Osteoblast (primary cell): ENCODE results near the gene IDH3A. TPM values are rescaled to one million over a fixed set of nuclear protein-coding genes. Genes with fewer than 3 reads are reported as not detected.
A peak's percentile ranks its signal among the peaks of the same experiment; 100 is the strongest.

Experiments used
- DNase-seq: peaks from one replicate; pipeline ENCODE4 v3.0.0; 2011; ENCODE audit warnings: low spot score, mixed read lengths; ENCODE audit not compliant: insufficient read length; ENCODE audit errors: missing footprints
- H2AFZ ChIP-seq: 2 replicates; pipeline ENCODE4 v1.6.0; 2011; ENCODE audit warnings: mild to moderate bottlenecking, low read length
- H3K27ac ChIP-seq: 2 replicates; pipeline ENCODE4 v1.5.1; 2011; ENCODE audit warnings: mild to moderate bottlenecking, low read depth, low read length, moderate library complexity
- H3K27me3 ChIP-seq: 2 replicates; pipeline ENCODE4 v1.6.0; 2012; ENCODE audit warnings: mild to moderate bottlenecking, control low read depth, inconsistent platforms, low read length, moderate library complexity; ENCODE audit not compliant: insufficient read depth
- H3K36me3 ChIP-seq: 2 replicates; pipeline ENCODE4 v1.5.1; 2011; ENCODE audit warnings: mild to moderate bottlenecking, low read length, control low read depth, moderate library complexity; ENCODE audit not compliant: insufficient read depth
- H3K4me1 ChIP-seq: 2 replicates; pipeline ENCODE4 v1.5.1; 2011; ENCODE audit warnings: mild to moderate bottlenecking, low read length, control low read depth, moderate library complexity; ENCODE audit not compliant: insufficient read depth
- H3K4me2 ChIP-seq: 2 replicates; pipeline ENCODE4 v1.6.0; 2011; ENCODE audit warnings: mild to moderate bottlenecking, low read length; ENCODE audit not compliant: insufficient read depth
- H3K4me3 ChIP-seq: fragments of 200-600 bp; sonication (generic); 3 replicates; pipeline ENCODE4 v1.5.1; 2012; ENCODE audit warnings: mild to moderate bottlenecking, low read length, inconsistent platforms; ENCODE audit not compliant: insufficient read depth
- H3K79me2 ChIP-seq: 2 replicates; pipeline ENCODE4 v1.6.0; 2012; ENCODE audit warnings: mild to moderate bottlenecking, low read length, control low read depth, inconsistent platforms; ENCODE audit not compliant: insufficient read depth
- H3K9me3 ChIP-seq: 2 replicates; pipeline ENCODE4 v1.5.1; 2011; ENCODE audit warnings: low read depth, low read length, control low read depth
- H4K20me1 ChIP-seq: 2 replicates; pipeline ENCODE4 v1.6.0; 2012; ENCODE audit warnings: mild to moderate bottlenecking, low read length, control low read depth; ENCODE audit not compliant: insufficient read depth
- total RNA-seq: library from RNA; depleted of rRNA; stranded (reverse); fragments of >200 nt; gene quantifications from 2 replicates; pipeline ENCODE4 v1.2.3, GENCODE V29; 2012
- TF ChIP-seq, protein P1 (sequence below): IDR thresholded peaks from 2 replicates; pipeline ENCODE4 v1.5.1; 2011; ENCODE audit warnings: mild to moderate bottlenecking, low read depth, low read length, moderate library complexity; ENCODE audit errors: extremely low read depth

Gene IDH3A
- total RNA-seq, 1 donor = 30.4 TPM

DNA sequence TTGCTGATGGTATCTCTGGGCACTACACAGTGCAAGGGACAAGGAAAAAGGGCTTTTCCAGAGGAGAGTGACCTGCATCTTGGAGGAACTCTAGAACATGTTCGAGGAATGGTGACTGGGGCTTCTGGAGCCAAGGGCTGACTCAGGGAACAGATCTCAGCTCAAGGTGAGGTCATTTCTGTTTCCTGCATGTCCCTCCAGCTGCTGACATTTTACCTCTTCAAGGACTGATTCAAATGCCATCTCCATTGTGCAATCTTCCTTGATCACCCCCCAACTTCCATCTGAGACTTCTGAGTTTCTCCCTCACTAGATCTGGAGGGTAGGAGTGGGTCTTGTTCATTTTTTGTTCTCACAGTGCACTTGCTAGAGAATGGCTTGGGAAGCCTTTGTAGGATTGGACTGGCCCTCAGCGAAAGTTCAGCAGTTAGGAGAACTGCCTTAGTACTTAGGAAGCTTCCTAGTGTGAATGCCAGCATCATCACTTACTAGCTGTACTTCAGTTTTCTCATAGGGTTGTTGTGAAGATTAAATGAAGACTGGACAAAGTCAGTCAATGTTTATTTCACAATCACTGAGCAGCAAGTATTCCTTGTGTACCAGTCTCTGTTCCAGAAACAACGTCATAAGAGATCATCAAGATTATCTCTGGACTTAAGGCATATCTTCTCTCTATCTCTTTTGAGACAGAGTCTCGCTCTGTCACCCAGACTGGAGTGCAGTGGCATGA lies 2.6 kb upstream of the IDH3A start:
- no peak for DNase-seq
- no peaks in the 10 kb centered on the region for H3K36me3 ChIP-seq
- H3K27me3 ChIP-seq = no peaks in the 10 kb centered on the region

DNA sequence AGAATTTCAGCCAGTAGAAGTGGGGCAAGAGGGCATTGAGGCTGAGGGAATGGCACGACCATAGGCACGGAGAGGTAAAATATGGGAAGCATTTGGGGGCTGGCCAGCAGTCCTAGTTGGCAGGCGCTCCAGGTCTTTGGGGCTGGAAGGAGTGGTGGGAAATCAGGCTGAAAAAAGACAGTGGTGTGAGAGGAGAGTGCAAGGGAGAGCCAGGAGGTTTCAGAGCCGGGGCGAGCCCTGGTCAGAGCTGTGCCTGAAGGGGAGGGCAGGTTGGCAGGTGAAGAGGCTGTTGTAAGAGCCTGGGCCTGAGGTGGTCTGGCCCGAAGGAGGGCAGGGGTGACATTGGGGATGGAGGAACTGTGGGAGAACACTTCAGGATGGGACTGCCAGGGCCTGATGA lies 1.6 kb upstream of the IDH3A start:
- Histone ChIP-seq H3K4me1 (peaks cover 13% of the 10 kb centered on the region), H3K36me3 (no peaks in the 10 kb centered on the region), H3K9me3 (no peaks in the 10 kb centered on the region), H3K27ac (no peak overlapping the region), H2AFZ (no peak overlapping the region), H3K4me2 (no peak overlapping the region), H3K4me3 (no peak overlapping the region), H3K79me2 (peaks cover 29% of the 10 kb centered on the region), H3K27me3 (no peaks in the 10 kb centered on the region), H4K20me1 (peaks cover 10% of the 10 kb centered on the region)
- TF ChIP-seq, protein P1, sequence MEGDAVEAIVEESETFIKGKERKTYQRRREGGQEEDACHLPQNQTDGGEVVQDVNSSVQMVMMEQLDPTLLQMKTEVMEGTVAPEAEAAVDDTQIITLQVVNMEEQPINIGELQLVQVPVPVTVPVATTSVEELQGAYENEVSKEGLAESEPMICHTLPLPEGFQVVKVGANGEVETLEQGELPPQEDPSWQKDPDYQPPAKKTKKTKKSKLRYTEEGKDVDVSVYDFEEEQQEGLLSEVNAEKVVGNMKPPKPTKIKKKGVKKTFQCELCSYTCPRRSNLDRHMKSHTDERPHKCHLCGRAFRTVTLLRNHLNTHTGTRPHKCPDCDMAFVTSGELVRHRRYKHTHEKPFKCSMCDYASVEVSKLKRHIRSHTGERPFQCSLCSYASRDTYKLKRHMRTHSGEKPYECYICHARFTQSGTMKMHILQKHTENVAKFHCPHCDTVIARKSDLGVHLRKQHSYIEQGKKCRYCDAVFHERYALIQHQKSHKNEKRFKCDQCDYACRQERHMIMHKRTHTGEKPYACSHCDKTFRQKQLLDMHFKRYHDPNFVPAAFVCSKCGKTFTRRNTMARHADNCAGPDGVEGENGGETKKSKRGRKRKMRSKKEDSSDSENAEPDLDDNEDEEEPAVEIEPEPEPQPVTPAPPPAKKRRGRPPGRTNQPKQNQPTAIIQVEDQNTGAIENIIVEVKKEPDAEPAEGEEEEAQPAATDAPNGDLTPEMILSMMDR = no peak
- DNase-seq = no peak

More for the DNA sequence above, 2.6 kb upstream of the IDH3A start:
- peaks cover 26% of the 10 kb centered on the region for H3K79me2 ChIP-seq
- no peak overlapping the region for H3K4me3 ChIP-seq
- peaks cover 10% of the 10 kb centered on the region for H4K20me1 ChIP-seq
- TF ChIP-seq, protein P1 = no peak
- no peak overlapping the region for H3K4me2 ChIP-seq
- H2AFZ ChIP-seq = no peak overlapping the region
- H3K27ac ChIP-seq = no peak overlapping the region
- H3K4me1 ChIP-seq = peaks cover 13% of the 10 kb centered on the region
- no peaks in the 10 kb centered on the region for H3K9me3 ChIP-seq

DNA sequence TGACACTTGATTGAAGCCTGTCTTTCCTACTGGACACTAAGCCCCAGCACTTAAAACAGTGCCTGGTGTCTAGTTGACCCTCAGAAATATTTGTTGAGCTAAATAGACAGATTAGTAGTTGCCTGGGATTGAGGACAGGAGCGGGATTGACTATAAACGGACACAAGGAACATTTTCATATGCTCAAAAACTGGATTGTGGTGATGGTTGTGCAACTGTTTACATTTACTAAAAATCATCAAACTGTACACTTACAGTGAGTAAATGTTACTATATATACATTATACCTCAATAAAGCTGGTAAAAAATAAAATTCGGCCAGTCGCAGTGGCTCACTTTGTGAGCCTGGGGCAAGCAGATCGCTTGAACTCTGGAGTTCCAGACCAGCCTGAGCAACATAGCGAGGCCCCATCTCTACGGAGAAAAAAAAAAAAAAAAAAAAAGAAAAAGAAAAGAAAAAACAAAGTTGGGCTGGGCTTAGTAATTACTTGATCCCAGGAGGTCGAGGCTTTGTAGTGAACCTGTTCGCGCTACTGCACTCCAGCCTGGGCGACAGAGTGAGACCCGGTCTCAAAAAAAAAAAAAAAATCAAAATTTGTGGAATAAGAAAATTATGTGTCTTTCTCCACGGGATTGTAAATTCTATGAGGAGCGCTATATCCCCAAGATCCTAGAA lies 632 bp upstream of the IDH3A start:
- no peak for DNase-seq
- TF ChIP-seq, protein P1 = no peak
- Histone ChIP-seq H3K9me3 (no peaks in the 10 kb centered on the region), H3K79me2 (peaks cover 37% of the 10 kb centered on the region), H3K4me1 (peaks cover 13% of the 10 kb centered on the region), H4K20me1 (peaks cover 10% of the 10 kb centered on the region), H3K27ac (peak overlapping the region; percentile 77), H3K36me3 (no peaks in the 10 kb centered on the region), H3K4me3 (peak overlapping the region; percentile 89), H2AFZ (peak overlapping the region; percentile 94), H3K27me3 (no peaks in the 10 kb centered on the region), H3K4me2 (peak overlapping the region; percentile 92)
